SK-N-SH (cell line): ENCODE data around the gene CCDC91. TPM values are rescaled to one million over a fixed set of nuclear protein-coding genes. Genes with fewer than 3 reads are reported as not detected.

Experiments used
- CTCF ChIA-PET: fragments of 300-600, 350-600 bp; formaldehyde crosslinking; extraction: SDS; loops from one replicate; lab custom pipeline; 2021; lab: Yijun Ruan, JAX
- POLR2A ChIA-PET: fragments of 350-600 bp; sonication (Branson Sonifier 250); formaldehyde crosslinking; extraction: SDS; loops from one replicate; lab custom pipeline; 2020; ENCODE audit warnings: antibody characterized with exemption, inconsistent platforms; lab: Yijun Ruan, JAX
- DNase-seq: peaks from one replicate; pipeline ENCODE4 v3.0.0; 2012
- H2AFZ ChIP-seq: fragments of 200-600 bp; sonication (generic); 2 replicates; pipeline ENCODE4 v1.8.1; 2016; ENCODE audit warnings: antibody characterized with exemption, mild to moderate bottlenecking, low read depth
- H3F3A ChIP-seq: fragments of 200-600 bp; sonication (generic); replicated peaks from 2 replicates; pipeline ENCODE3; 2016; ENCODE audit warnings: antibody characterized with exemption, mild to moderate bottlenecking; ENCODE audit not compliant: insufficient read depth
- H3K27ac ChIP-seq, 2 experiments: fragments of 200-500 bp in 1 of 2; fragments of 200-600 bp in 1 of 2; sonication (Bioruptor generic) in 1 of 2; sonication (generic), shearing (Covaris generic) in 1 of 2; 2 replicates each; pipeline versions ENCODE4 v1.5.1 to v1.6.1; 2014 to 2016; ENCODE audit warnings: low read depth in 2 of 2, inconsistent platforms in 1 of 2, low read length in 1 of 2, mild to moderate bottlenecking in 1 of 2, mixed read lengths in 1 of 2
- H3K27me3 ChIP-seq: fragments of 200-600 bp; sonication (generic), shearing (Covaris generic); 2 replicates; pipeline ENCODE4 v1.6.1; 2016; ENCODE audit warnings: mixed run types; ENCODE audit not compliant: insufficient read depth
- H3K36me3 ChIP-seq, 2 experiments: fragments of 200-500 bp in 1 of 2; fragments of 200-600 bp in 1 of 2; sonication (Bioruptor generic) in 1 of 2; sonication (generic) in 1 of 2; replicated peaks in 1 of 2; 2 replicates each; pipeline versions ENCODE3 to v1.5.1; 2014 to 2016; ENCODE audit warnings: low read length in 1 of 2, mild to moderate bottlenecking in 1 of 2; ENCODE audit not compliant: insufficient read depth in 2 of 2, control insufficient read depth in 1 of 2
- H3K4me1 ChIP-seq, 2 experiments: fragments of 200-500 bp in 1 of 2; fragments of 200-600 bp in 1 of 2; sonication (Bioruptor generic) in 1 of 2; sonication (generic), shearing (Covaris generic) in 1 of 2; 2 replicates each; pipeline versions ENCODE4 v1.5.1 to v1.6.1; 2014 to 2016; ENCODE audit warnings: low read depth in 1 of 2, low read length in 1 of 2, mixed run types in 1 of 2; ENCODE audit not compliant: insufficient read depth in 2 of 2, control insufficient read depth in 1 of 2
- H3K4me2 ChIP-seq: fragments of 200-600 bp; sonication (generic), shearing (Covaris generic); 2 replicates; pipeline ENCODE4 v1.6.1; 2017; ENCODE audit warnings: mixed run types
- H3K4me3 ChIP-seq, 2 experiments: fragments of 200-500 bp in 1 of 2; fragments of 200-600 bp in 1 of 2; sonication (Bioruptor generic) in 1 of 2; sonication (generic), shearing (Covaris generic) in 1 of 2; 2 replicates each; pipeline versions ENCODE4 v1.5.1 to v1.8.1; 2014 to 2016; ENCODE audit warnings: low read depth in 2 of 2, inconsistent platforms in 1 of 2, low read length in 1 of 2, mild to moderate bottlenecking in 1 of 2, mixed read lengths in 1 of 2, moderate library complexity in 1 of 2
- H3K79me2 ChIP-seq: fragments of 200-600 bp; sonication (generic); 2 replicates; pipeline ENCODE4 v1.8.1; 2017; ENCODE audit warnings: mild to moderate bottlenecking; ENCODE audit not compliant: insufficient read depth
- H3K9ac ChIP-seq: fragments of 200-600 bp; sonication (generic); 2 replicates; pipeline ENCODE4 v1.6.1; 2017; ENCODE audit warnings: mixed run types
- H3K9me2 ChIP-seq: fragments of 200-600 bp; sonication (generic); 2 replicates; pipeline ENCODE4 v1.6.1; 2017; ENCODE audit warnings: mixed run types
- H3K9me3 ChIP-seq: fragments of 200-600 bp; sonication (generic); 2 replicates; pipeline ENCODE4 v1.6.1; 2017; ENCODE audit warnings: mixed run types, mild to moderate bottlenecking, moderate library complexity
- H4K20me1 ChIP-seq: fragments of 200-600 bp; sonication (generic); 2 replicates; pipeline ENCODE4 v1.6.1; 2017; ENCODE audit warnings: mild to moderate bottlenecking, mixed run types; ENCODE audit not compliant: insufficient read depth
- ELF1 ChIP-seq: IDR thresholded peaks from 2 replicates; pipeline ENCODE4 v1.4.0; 2012
- EP300 ChIP-seq, 2 experiments: IDR thresholded peaks; 2 replicates each; pipeline versions ENCODE4 v1.4.0 to v1.6.1; 2012; ENCODE audit warnings: borderline replicate concordance in 1 of 2, low read depth in 1 of 2, low read length in 1 of 2
- FOXM1 ChIP-seq: IDR thresholded peaks from 2 replicates; pipeline ENCODE4 v1.4.0; 2012; ENCODE audit warnings: low read depth, mild to moderate bottlenecking
- GABPA ChIP-seq: IDR thresholded peaks from 2 replicates; pipeline ENCODE4 v1.4.0; 2012; ENCODE audit warnings: low read depth, mild to moderate bottlenecking
- IRF3 ChIP-seq: fragments of 150-350 bp; IDR thresholded peaks from 2 replicates; pipeline ENCODE4 v1.6.1; 2016; ENCODE audit warnings: mild to moderate bottlenecking, low read depth, low read length
- MEF2A ChIP-seq: IDR thresholded peaks from 2 replicates; pipeline ENCODE4 v1.4.0; 2012; ENCODE audit warnings: low read depth, borderline replicate concordance
- NRF1 ChIP-seq: IDR thresholded peaks from 2 replicates; pipeline ENCODE4 v1.6.1; 2012; ENCODE audit warnings: low read depth, mild to moderate bottlenecking, low read length
- PBX3 ChIP-seq: IDR thresholded peaks from 2 replicates; pipeline ENCODE4; 2012
- POLR2AphosphoS5 ChIP-seq: IDR thresholded peaks from 2 replicates; pipeline ENCODE4 v1.6.1; 2012; ENCODE audit warnings: low read depth, low read length
- RFX5 ChIP-seq: IDR thresholded peaks from 2 replicates; pipeline ENCODE4 v1.6.1; 2012; ENCODE audit warnings: mild to moderate bottlenecking, improper control_type of control experiment, low read length
- RXRA ChIP-seq: IDR thresholded peaks from 2 replicates; pipeline ENCODE4 v1.4.0; 2012; ENCODE audit warnings: low read depth, mild to moderate bottlenecking, borderline replicate concordance
- SMC3 ChIP-seq: IDR thresholded peaks from 2 replicates; pipeline ENCODE4 v1.6.1; 2012; ENCODE audit warnings: low read depth, low read length, improper control_type of control experiment
- USF1 ChIP-seq: IDR thresholded peaks from 2 replicates; pipeline ENCODE4 v1.4.0; 2012; ENCODE audit warnings: low read depth, borderline replicate concordance
- WGBS: methylation state at CpG from one replicate; pipeline ENCODE4 v1.1.6; 2017; ENCODE audit warnings: low lambda C conversion rate; 5-methylcytosine and 5-hydroxymethylcytosine counted together
- polyA plus RNA-seq, 3 experiments: library from polyadenylated mRNA; depleted of rRNA; stranded (reverse); fragments of >200 nt; gene quantifications; 2 replicates each; pipeline ENCODE4 v1.2.3, GENCODE V29; 2012
- TF ChIP-seq, protein P1 (sequence below): IDR thresholded peaks from 2 replicates; pipeline ENCODE4 v1.6.1; 2012; ENCODE audit warnings: mild to moderate bottlenecking, low read depth, low read length, moderate library complexity
- TF ChIP-seq, protein P2 (sequence below): fragments of 150-350 bp; IDR thresholded peaks from 2 replicates; pipeline ENCODE4 v1.6.1; 2017; ENCODE audit warnings: antibody characterized with exemption, low read length, low read depth, borderline replicate concordance
- TF ChIP-seq, protein P3 (sequence below): IDR thresholded peaks from 2 replicates; pipeline ENCODE4 v1.4.0; 2012; ENCODE audit warnings: low read depth, borderline replicate concordance

Gene CCDC91
- polyA plus RNA-seq, 1 of the 3 experiments (the other 2 are of a cell fraction) = 13.0 TPM

- Histone ChIP-seq H3K4me2 (no peak overlapping the region), H3K9ac (no peak overlapping the region), H3K27ac (no peak overlapping the region; a peak in 1 of 4 replicates), H4K20me1 (no peaks in the 10 kb centered on the region), H3K9me2 (no peaks in the 10 kb centered on the region), H3K4me1 (no peaks in the 10 kb centered on the region; a peak in 2 of 4 replicates), H3F3A (peaks cover 12% of the 10 kb centered on the region), H3K27me3 (no peaks in the 10 kb centered on the region), H2AFZ (no peak overlapping the region), H3K79me2 (no peaks in the 10 kb centered on the region), H3K9me3 (no peaks in the 10 kb centered on the region), H3K4me3 (no peak overlapping the region), H3K36me3 (no peaks in the 10 kb centered on the region)
- ChIA-PET POLR2A (no interaction called here), CTCF (no interaction called here)
- no peak for TF ChIP-seq RXRA
- no peak for TF ChIP-seq ELF1
- no peak for TF ChIP-seq RFX5
- TF ChIP-seq, protein P1, sequence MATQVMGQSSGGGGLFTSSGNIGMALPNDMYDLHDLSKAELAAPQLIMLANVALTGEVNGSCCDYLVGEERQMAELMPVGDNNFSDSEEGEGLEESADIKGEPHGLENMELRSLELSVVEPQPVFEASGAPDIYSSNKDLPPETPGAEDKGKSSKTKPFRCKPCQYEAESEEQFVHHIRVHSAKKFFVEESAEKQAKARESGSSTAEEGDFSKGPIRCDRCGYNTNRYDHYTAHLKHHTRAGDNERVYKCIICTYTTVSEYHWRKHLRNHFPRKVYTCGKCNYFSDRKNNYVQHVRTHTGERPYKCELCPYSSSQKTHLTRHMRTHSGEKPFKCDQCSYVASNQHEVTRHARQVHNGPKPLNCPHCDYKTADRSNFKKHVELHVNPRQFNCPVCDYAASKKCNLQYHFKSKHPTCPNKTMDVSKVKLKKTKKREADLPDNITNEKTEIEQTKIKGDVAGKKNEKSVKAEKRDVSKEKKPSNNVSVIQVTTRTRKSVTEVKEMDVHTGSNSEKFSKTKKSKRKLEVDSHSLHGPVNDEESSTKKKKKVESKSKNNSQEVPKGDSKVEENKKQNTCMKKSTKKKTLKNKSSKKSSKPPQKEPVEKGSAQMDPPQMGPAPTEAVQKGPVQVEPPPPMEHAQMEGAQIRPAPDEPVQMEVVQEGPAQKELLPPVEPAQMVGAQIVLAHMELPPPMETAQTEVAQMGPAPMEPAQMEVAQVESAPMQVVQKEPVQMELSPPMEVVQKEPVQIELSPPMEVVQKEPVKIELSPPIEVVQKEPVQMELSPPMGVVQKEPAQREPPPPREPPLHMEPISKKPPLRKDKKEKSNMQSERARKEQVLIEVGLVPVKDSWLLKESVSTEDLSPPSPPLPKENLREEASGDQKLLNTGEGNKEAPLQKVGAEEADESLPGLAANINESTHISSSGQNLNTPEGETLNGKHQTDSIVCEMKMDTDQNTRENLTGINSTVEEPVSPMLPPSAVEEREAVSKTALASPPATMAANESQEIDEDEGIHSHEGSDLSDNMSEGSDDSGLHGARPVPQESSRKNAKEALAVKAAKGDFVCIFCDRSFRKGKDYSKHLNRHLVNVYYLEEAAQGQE = no peak
- no peak for TF ChIP-seq POLR2AphosphoS5
- TF ChIP-seq GABPA = no peak
- no peak for TF ChIP-seq SMC3
- no peak for TF ChIP-seq USF1
- TF ChIP-seq PBX3 = no peak
- no peak for TF ChIP-seq NRF1
- no peak for TF ChIP-seq FOXM1
- TF ChIP-seq EP300 (IDR thresholded peaks at IDR 0.05; ENCODE audit: borderline replicate concordance in 1 of 2, low read depth in 1 of 2, low read length in 1 of 2) = no peak
- TF ChIP-seq IRF3 = no peak
- TF ChIP-seq, protein P2, sequence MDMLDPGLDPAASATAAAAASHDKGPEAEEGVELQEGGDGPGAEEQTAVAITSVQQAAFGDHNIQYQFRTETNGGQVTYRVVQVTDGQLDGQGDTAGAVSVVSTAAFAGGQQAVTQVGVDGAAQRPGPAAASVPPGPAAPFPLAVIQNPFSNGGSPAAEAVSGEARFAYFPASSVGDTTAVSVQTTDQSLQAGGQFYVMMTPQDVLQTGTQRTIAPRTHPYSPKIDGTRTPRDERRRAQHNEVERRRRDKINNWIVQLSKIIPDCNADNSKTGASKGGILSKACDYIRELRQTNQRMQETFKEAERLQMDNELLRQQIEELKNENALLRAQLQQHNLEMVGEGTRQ = no peak
- TF ChIP-seq, protein P3, sequence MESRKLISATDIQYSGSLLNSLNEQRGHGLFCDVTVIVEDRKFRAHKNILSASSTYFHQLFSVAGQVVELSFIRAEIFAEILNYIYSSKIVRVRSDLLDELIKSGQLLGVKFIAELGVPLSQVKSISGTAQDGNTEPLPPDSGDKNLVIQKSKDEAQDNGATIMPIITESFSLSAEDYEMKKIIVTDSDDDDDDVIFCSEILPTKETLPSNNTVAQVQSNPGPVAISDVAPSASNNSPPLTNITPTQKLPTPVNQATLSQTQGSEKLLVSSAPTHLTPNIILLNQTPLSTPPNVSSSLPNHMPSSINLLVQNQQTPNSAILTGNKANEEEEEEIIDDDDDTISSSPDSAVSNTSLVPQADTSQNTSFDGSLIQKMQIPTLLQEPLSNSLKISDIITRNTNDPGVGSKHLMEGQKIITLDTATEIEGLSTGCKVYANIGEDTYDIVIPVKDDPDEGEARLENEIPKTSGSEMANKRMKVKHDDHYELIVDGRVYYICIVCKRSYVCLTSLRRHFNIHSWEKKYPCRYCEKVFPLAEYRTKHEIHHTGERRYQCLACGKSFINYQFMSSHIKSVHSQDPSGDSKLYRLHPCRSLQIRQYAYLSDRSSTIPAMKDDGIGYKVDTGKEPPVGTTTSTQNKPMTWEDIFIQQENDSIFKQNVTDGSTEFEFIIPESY = no peak
- no peak for TF ChIP-seq MEF2A
- WGBS = 91% methylated on average over 4 of the region's 4 CpGs
- DNase-seq = no peak
Observed at GRCh38 chr12:28552251-28552970, 362.2 kb downstream of the CCDC91 start.
